DOHH2 (cell line): ENCODE data around the gene CYP17A1.

Experiments
- H3F3A ChIP-seq: fragments of 200-600 bp; sonication (generic), shearing (Covaris generic); 2 replicates; pipeline ENCODE4 v1.6.0; 2016; ENCODE audit warnings: antibody characterized with exemption, mild to moderate bottlenecking; ENCODE audit not compliant: control insufficient read depth, insufficient read depth
- H3K27ac ChIP-seq: fragments of 200-600 bp; sonication (generic); 2 replicates; pipeline ENCODE4 v1.5.1; 2014; ENCODE audit warnings: low read depth, mild to moderate bottlenecking, low read length, moderate library complexity
- H3K27me3 ChIP-seq: fragments of 200-600 bp; sonication (generic); 2 replicates; pipeline ENCODE4 v1.6.1; 2014; ENCODE audit warnings: mild to moderate bottlenecking, low read length, mixed read lengths; ENCODE audit not compliant: control insufficient read depth
- H3K36me3 ChIP-seq: fragments of 200-600 bp; sonication (generic); 2 replicates; pipeline ENCODE4 v1.6.1; 2014; ENCODE audit warnings: mild to moderate bottlenecking, low read length, moderate library complexity, mixed read lengths; ENCODE audit not compliant: control insufficient read depth
- H3K4me1 ChIP-seq: fragments of 200-600 bp; sonication (generic); 2 replicates; pipeline ENCODE4 v1.6.1; 2014; ENCODE audit warnings: mild to moderate bottlenecking, low read length, mixed read lengths; ENCODE audit not compliant: control insufficient read depth
- H3K4me2 ChIP-seq: fragments of 200-600 bp; sonication (generic); 2 replicates; pipeline ENCODE4 v1.6.0; 2014; ENCODE audit warnings: mild to moderate bottlenecking, low read length, moderate library complexity
- H3K4me3 ChIP-seq: fragments of 200-600 bp; sonication (generic); 2 replicates; pipeline ENCODE4 v1.5.1; 2014; ENCODE audit warnings: mild to moderate bottlenecking, low read length, mixed read lengths
- H3K79me2 ChIP-seq: fragments of 200-600 bp; sonication (generic); 2 replicates; pipeline ENCODE4 v1.6.1; 2014; ENCODE audit warnings: mild to moderate bottlenecking, low read length, mixed read lengths; ENCODE audit not compliant: control insufficient read depth
- H3K9me2 ChIP-seq: fragments of 200-600 bp; sonication (generic); replicated peaks from 2 replicates; pipeline ENCODE4 v1.6.1; 2014; ENCODE audit warnings: mild to moderate bottlenecking, low read length, mixed read lengths; ENCODE audit not compliant: control insufficient read depth
- H3K9me3 ChIP-seq: fragments of 200-600 bp; sonication (generic); 2 replicates; pipeline ENCODE4 v1.6.1; 2014; ENCODE audit warnings: antibody characterized with exemption, low read length, mixed read lengths; ENCODE audit not compliant: control insufficient read depth, insufficient read depth
- H4K20me1 ChIP-seq: fragments of 200-600 bp; sonication (generic); 2 replicates; pipeline ENCODE4 v1.6.0; 2014; ENCODE audit warnings: low read depth, mild to moderate bottlenecking, antibody characterized with exemption, low read length, moderate library complexity; ENCODE audit not compliant: control insufficient read depth, insufficient read depth
- CTCF ChIP-seq: fragments of 200-600 bp; sonication (generic); IDR thresholded peaks from one replicate; pipeline ENCODE4 v1.5.1; 2014; ENCODE audit warnings: antibody characterized with exemption, mild to moderate bottlenecking, low read depth, low read length; ENCODE audit not compliant: poor library complexity, severe bottlenecking
- EZH2phosphoT487 ChIP-seq: fragments of 200-600 bp; sonication (generic); IDR thresholded peaks from 2 replicates; pipeline ENCODE4 v1.6.1; 2017; ENCODE audit warnings: borderline replicate concordance, mild to moderate bottlenecking, antibody characterized with exemption, low read length, moderate library complexity, mixed read lengths

CYP17A1 gene

DNA sequence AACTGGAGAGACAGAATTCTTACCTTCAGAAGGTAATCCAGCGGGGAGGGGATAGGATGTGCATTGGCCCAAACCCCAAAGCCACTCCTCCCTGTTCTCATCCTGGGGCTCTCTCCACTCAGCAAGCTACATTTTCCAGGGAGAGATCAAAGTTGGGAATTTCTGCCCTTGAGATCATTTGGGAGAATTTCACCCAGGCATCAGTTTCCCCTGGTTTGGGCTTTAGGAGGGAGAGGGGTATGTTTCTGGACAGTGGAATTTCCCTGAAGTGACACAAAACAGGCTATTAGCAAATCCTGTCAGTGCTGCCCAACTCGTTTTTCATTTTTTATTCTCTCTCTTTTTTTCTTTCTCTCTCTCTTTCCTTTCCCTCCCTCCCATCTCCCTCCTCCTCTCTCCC is 35.7 kb downstream of the CYP17A1 start:
- Histone ChIP-seq H3K4me3 (no peak overlapping the region), H3K27me3 (no peaks in the 10 kb centered on the region), H3K9me3 (no peaks in the 10 kb centered on the region), H3K4me2 (no peak overlapping the region), H3K9me2 (no peaks in the 10 kb centered on the region), H3K4me1 (peaks cover 20% of the 10 kb centered on the region), H3K79me2 (no peaks in the 10 kb centered on the region), H3F3A (peaks cover 3% of the 10 kb centered on the region; the same call in 1 of the 2 replicates), H3K36me3 (peaks cover 21% of the 10 kb centered on the region), H3K27ac (no peak overlapping the region), H4K20me1 (peaks cover 4% of the 10 kb centered on the region; the same call in 1 of the 2 replicates)
- TF ChIP-seq EZH2phosphoT487 (no peak), CTCF (no peak)

DNA sequence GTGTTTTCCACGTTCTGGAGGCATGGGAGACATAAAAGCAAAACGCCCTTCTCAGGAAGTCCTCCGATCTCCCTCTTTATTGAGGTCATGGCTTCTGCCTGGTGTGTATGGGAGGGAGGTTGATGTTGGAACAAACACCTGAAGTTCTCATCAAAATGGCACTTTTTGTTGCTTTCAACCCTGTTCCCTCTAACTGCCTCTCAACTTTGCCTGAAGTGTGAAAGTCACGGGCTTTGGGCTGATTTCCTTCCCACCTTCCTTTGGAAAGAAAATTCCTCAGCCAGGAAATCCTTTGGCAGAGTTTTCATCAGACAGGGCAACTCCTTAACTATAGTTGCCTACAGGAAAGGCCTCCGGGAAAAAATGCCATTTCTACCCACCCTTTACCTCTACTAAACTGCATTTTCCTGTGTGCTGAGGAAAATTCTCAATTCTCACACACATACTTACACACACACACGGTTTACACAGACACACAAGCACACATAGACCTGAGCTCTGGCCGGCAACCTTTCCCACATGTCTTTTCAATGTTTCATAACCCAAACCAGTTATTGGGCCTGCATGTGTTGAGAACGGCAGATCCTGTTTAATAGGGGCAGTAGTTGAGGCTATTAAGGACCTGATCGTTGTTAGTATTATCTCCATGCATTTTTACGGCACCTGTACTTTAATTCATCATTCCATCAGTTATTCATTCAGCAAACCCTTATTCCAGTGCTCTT is 36.4 kb downstream of the CYP17A1 start:
- H3K27ac ChIP-seq: no peak overlapping the region
- no peaks in the 10 kb centered on the region for H3K9me3 ChIP-seq
- H3K4me2 ChIP-seq: no peak overlapping the region
- peaks cover 4% of the 10 kb centered on the region; the same call in 1 of the 2 replicates for H4K20me1 ChIP-seq
- peaks cover 3% of the 10 kb centered on the region; the same call in 1 of the 2 replicates for H3F3A ChIP-seq
- peaks cover 27% of the 10 kb centered on the region for H3K4me1 ChIP-seq
- H3K36me3 ChIP-seq: peaks cover 21% of the 10 kb centered on the region
- H3K27me3 ChIP-seq: no peaks in the 10 kb centered on the region
- H3K79me2 ChIP-seq: no peaks in the 10 kb centered on the region; the same call in 1 of the 2 replicates
- no peak overlapping the region for H3K4me3 ChIP-seq
- TF ChIP-seq EZH2phosphoT487 (no peak), CTCF (no peak)
- H3K9me2 ChIP-seq: no peaks in the 10 kb centered on the region

GRCh38 chr10:102799691-102800471 is 37.3 kb downstream of the CYP17A1 start:
- no peak overlapping the region for H3K27ac ChIP-seq
- no peak overlapping the region for H3K4me2 ChIP-seq
- no peak for TF ChIP-seq EZH2phosphoT487
- TF ChIP-seq CTCF: no peak

More at GRCh38 chr10:102799691-102800471, 37.3 kb downstream of the CYP17A1 start:
- H3K4me3 ChIP-seq: no peak overlapping the region
- H3F3A ChIP-seq: peaks cover 3% of the 10 kb centered on the region; the same call in 1 of the 2 replicates
- H3K36me3 ChIP-seq: peaks cover 21% of the 10 kb centered on the region
- no peaks in the 10 kb centered on the region for H3K9me3 ChIP-seq
- no peaks in the 10 kb centered on the region for H3K27me3 ChIP-seq
- no peaks in the 10 kb centered on the region for H3K9me2 ChIP-seq
- H4K20me1 ChIP-seq: peaks cover 4% of the 10 kb centered on the region; the same call in 1 of the 2 replicates
- H3K79me2 ChIP-seq: peaks cover 4% of the 10 kb centered on the region; the same call in 1 of the 2 replicates
- H3K4me1 ChIP-seq: peaks cover 33% of the 10 kb centered on the region
